H7 (cell line): ENCODE results near the gene FHIT. TPM values are rescaled to one million over a fixed set of nuclear protein-coding genes. Genes with fewer than 3 reads are reported as not detected.

ENCODE experiments used
- DNase-seq: peaks from one replicate; pipeline ENCODE4 v3.0.0; 2012
- H3K27me3 ChIP-seq: 2 replicates; pipeline ENCODE4 v1.6.0; 2011; ENCODE audit warnings: mild to moderate bottlenecking, low read length; ENCODE audit not compliant: control insufficient read depth, insufficient read depth
- H3K36me3 ChIP-seq: replicated peaks from 2 replicates; pipeline ENCODE4 v1.5.1; 2011; ENCODE audit warnings: low read length; ENCODE audit not compliant: control insufficient read depth, insufficient read depth
- H3K4me3 ChIP-seq: 2 replicates; pipeline ENCODE4 v1.5.1; 2011; ENCODE audit warnings: low read depth, mild to moderate bottlenecking, control low read depth, low read length, moderate library complexity; ENCODE audit not compliant: insufficient read depth
- total RNA-seq: library from RNA; depleted of rRNA; stranded (reverse); fragments of >200 nt; shearing (Covaris generic); gene quantifications from 2 replicates; pipeline ENCODE4 v1.2.3, GENCODE V29; 2014

The FHIT gene
- total RNA-seq, 1 experiment from 2014 or later = 2.1 TPM

DNA sequence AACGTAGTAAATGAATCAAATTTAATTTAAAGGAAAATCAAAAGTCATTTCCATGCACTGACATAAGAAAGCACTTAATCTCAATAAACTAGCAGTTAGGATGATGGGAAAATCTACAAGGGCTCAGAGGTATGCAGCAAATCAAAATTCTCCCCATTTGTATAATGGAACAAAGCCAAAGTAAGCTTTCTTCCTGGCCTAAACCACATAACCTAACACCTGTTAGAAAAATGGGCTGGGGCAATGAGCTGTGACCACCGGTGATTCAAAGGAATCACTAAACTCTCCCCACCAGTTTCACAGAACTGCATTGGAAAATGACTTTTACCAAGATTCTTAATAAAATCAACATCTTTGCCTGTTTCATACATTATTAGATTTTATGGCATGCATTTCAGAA is 1024.3 kb downstream of the FHIT start:
- H3K36me3 ChIP-seq = no peaks in the 10 kb centered on the region
- H3K27me3 ChIP-seq = no peaks in the 10 kb centered on the region
- no peak overlapping the region for H3K4me3 ChIP-seq
- DNase-seq = no peak

DNA sequence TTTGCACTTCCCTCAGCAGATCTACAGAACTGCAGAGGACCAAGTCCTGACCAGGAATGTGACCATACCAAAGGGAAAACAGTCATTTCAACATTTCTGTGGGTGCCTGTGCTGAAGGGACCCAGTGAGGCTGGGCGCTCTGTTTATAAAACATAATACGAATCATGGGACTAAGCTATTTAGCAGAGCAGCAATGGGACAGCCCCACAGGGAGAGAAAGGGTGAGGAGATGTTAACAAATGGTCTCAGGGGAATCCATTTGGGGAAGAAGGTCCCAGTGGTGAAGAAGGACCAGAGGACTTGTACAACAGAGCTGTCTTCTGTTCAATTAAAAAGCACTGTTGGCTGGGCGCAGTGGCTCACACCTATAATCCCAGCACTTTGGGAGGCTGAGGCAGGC is 1025.4 kb downstream of the FHIT start:
- no peak for DNase-seq
- Histone ChIP-seq H3K27me3 (no peaks in the 10 kb centered on the region), H3K36me3 (no peaks in the 10 kb centered on the region), H3K4me3 (no peak overlapping the region)

DNA sequence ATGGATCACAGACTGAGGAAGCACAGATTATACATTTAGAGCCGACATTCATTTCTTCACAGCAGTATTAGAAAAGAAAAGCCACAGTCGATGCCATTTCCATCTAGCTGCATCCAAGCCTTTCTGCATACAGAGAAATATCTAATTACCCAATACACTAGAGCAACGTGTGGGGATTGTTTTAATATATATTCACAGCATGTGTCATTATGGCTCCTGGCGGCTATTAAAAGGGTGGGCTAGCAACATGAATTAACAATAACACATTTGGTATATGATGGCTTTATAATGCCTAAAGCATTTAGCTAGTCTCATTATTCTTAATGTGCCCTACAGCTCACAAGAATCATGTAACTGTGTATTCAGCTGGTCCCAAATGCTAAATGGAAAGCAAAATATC is 1030.5 kb downstream of the FHIT start:
- H3K4me3 ChIP-seq = no peak overlapping the region
- no peaks in the 10 kb centered on the region for H3K36me3 ChIP-seq

DNA sequence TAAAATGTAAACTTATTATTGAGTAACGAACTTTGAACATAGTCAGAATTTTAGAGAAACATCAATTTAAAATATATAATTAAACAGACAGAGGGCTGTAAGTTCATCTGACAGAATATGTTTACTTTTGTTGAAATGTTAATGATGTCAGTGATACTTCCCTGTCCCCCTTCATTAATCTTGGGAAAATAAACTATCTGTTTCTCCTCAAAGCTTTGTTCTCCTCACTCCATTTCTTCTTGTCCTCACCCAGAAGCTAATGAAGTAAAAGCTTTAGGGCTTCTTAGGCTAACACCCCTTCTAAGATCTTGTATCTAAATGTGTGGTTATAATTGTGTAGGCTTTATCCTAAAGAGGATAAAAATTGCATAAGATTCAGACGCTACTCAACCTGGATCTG is 1031.8 kb downstream of the FHIT start:
- Histone ChIP-seq H3K36me3 (no peaks in the 10 kb centered on the region), H3K4me3 (no peak overlapping the region), H3K27me3 (no peaks in the 10 kb centered on the region)
- DNase-seq = no peak

More for the DNA sequence above, 1030.5 kb downstream of the FHIT start:
- no peaks in the 10 kb centered on the region for H3K27me3 ChIP-seq
- DNase-seq = no peak

DNA sequence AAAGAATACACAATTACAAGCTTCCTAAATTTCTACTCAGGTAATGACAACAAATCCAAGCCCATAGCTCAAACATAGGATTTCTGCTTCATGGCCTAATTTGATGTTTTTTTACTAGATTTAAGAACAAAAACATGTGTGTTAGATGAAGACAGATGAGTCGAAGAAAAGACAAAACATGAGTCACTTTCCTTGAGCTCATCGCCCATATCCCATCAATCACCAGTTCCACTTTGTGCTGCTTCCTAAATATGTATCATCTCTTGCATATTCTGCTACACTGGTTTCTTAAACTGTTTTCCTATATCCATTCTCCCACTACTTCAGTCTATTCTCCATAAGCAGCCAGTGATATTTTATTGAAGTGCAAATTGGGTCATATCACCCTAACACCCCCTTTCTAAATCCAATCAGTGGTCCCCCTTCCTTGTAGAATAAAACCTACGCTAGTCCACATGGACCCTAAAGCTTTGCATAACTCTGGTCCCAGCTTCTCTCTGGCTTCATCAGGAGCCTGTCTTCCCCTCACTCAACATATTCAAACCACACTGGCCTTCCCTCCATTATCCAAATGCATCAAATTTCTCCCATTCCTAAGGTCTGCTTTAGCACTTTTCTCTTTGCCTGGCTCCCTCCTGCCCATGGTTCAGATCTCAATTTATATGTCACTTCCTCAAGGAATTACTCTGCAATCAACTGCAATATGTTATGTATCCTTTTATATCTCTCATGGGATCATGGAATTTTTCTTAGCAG is 1033.9 kb downstream of the FHIT start:
- no peak overlapping the region for H3K4me3 ChIP-seq
- no peaks in the 10 kb centered on the region for H3K36me3 ChIP-seq
- no peaks in the 10 kb centered on the region for H3K27me3 ChIP-seq
- peak; percentile 5 for DNase-seq

DNA sequence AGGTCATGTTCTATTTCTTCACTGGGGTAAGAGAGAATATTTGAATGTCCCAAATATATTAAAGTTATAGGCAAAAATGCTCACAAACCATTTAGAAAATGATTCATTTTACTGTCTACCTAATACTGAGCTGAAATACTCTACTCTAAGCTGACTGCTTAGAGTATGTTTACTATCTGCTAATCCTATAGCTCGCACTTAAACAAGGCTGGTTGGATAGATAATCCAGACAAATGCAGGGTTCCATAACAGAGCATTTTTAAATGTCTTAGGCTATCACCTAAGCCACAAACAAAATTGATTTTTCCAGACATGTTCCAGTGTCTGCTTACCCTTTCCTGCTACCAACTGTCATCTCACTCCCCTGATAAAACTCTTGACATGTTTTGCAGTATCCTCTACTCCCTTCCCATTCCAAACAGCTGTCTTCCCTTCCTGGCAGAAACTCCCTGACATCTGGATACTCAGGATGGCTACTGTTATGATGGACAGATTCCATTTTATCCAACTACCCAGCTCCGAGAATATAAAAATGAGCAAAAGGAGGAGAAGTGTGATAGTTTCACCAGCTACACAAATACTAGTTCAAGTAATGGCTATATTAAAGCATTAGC is 1034.7 kb downstream of the FHIT start:
- no peak for DNase-seq
- Histone ChIP-seq H3K27me3 (no peaks in the 10 kb centered on the region), H3K4me3 (no peak overlapping the region), H3K36me3 (no peaks in the 10 kb centered on the region)

DNA sequence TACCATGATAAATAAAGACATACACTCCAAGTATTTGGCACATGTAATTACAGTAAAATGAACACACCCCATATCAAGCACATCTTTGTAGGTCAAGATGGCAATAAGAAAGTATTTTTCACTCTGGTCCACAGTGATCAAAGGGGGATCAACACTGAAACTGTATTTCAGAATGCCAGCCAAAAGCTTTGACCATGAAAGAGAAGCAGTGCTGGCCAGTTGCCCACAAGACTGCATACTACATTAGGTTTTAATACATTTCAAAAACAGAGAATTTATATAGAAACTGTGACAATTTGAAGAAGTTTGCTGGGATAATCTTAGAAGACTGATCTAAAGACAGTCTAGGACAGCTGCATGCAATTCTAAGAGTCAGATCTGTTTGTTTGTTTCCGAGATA is 1035.3 kb downstream of the FHIT start:
- no peaks in the 10 kb centered on the region for H3K27me3 ChIP-seq
- no peak for DNase-seq

DNA sequence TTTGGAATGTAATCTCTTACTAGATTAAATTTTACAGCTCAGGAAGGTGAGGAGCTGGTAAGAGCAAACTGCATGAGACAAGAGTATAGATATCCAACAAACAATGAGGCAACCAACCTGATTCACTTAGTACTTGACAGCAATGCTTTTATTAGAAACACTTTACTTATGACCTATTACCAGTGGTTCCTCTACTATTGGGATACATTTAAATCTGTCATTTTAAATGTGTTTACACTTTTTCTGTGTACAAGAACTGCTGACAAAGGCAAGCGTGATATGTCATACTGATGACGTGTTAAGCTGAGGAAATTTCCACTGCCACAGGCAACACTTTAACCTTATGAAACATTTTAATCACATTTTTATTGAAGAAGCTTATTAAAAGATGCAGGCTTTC is 1043.3 kb downstream of the FHIT start:
- H3K27me3 ChIP-seq = no peaks in the 10 kb centered on the region
- H3K36me3 ChIP-seq = no peaks in the 10 kb centered on the region
- DNase-seq = no peak
- H3K4me3 ChIP-seq = no peak overlapping the region

More for the DNA sequence above, 1035.3 kb downstream of the FHIT start:
- no peak overlapping the region for H3K4me3 ChIP-seq
- H3K36me3 ChIP-seq = no peaks in the 10 kb centered on the region

DNA sequence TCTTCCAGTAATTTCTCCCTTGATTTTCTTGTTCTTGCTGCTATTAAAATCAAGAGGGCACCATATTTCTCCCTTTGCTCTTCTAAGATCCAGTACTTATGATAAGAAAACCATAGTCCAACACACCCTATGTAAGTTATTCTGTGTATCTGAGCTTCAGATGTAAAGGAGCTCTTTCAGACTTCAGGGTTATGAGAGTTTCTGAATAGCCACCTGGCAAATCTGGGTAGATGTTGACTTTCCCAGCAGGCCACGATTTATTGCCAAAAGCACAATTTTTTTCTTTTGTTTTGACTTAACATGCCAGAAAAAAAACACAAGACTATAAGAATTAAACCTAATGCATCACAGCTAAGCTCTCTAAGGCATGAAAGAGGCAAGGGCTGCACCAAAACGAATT is 1045.0 kb downstream of the FHIT start:
- Histone ChIP-seq H3K4me3 (no peak overlapping the region), H3K36me3 (no peaks in the 10 kb centered on the region), H3K27me3 (no peaks in the 10 kb centered on the region)
- no peak for DNase-seq

DNA sequence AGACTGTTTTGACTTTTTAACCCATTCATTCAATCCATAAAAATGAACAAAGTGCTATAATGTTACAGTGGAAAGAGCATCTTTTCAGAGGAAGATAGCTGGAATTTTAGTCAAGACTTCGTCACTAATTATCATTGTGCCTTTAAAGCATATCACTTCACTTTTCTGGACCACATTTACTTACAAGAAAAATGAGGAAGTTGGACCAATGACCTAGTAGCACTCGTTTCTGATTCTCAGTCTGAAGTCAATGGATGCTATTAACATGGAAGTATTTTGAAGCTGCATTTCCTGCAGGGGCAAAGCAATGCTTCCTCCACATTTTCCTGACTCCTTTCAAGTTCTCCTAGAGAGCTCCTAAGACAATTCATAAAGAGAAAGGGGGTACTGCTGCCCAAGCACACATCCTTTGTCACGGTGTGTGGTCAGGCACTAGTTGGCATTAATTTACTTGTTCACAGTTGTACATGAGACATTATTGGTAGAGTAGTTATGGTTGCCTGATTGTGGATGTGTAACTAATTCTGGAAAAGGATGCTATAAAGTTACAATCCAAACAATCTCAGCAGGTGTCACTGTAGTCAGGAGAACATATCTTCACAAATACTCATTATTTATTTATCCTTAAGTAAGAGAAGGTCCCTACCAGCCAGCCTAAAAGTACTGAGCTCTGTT is 1049.1 kb downstream of the FHIT start:
- DNase-seq = no peak
- Histone ChIP-seq H3K4me3 (no peak overlapping the region), H3K36me3 (no peaks in the 10 kb centered on the region), H3K27me3 (no peaks in the 10 kb centered on the region)

DNA sequence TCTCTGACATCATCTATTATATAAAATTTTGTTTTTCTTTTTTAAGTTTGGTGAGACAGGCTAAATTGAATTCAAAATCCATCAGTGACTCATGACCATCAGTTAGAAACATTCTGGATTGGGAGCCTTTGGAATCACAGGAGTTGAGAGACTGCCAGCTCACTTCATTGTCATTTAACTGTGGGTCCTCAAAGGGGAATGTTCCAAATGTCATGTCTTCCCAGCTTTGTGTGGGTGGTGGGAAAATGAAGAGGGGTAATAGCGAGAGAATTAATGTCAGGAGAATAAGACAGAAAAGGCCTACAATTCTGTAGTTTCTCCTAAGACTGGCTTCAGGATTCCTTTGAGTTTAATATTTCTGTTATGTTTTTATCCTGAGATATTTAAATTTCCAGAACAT is 1051.9 kb downstream of the FHIT start:
- Histone ChIP-seq H3K4me3 (no peak overlapping the region), H3K36me3 (no peaks in the 10 kb centered on the region), H3K27me3 (no peaks in the 10 kb centered on the region)
- DNase-seq = no peak

DNA sequence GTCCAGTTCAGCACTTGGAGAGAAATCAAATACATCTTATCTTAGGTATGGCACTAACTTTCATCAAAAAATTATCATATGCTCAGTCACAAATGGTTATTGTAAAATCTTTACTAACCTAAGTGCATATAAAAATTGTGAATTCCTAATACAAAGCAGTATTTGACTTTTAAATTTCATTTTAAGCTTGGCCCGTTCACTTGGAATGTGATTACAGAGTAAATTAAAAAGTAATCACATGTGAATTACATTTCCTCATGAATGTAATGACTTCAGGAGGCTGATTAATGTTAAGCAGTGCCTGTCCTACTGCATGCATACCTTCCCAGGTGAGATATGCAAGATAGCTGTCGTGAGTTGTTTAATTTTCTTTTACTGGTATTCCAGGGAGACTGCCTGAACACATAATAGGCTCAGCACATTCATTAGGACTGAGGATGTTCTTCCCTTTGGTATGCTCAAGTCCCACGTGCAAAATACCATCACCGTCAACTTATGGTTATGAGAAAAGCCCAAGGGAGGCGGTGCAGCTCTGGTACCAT is 1053.0 kb downstream of the FHIT start:
- DNase-seq = no peak
- no peaks in the 10 kb centered on the region for H3K27me3 ChIP-seq
- no peaks in the 10 kb centered on the region for H3K36me3 ChIP-seq
- no peak overlapping the region for H3K4me3 ChIP-seq

DNA sequence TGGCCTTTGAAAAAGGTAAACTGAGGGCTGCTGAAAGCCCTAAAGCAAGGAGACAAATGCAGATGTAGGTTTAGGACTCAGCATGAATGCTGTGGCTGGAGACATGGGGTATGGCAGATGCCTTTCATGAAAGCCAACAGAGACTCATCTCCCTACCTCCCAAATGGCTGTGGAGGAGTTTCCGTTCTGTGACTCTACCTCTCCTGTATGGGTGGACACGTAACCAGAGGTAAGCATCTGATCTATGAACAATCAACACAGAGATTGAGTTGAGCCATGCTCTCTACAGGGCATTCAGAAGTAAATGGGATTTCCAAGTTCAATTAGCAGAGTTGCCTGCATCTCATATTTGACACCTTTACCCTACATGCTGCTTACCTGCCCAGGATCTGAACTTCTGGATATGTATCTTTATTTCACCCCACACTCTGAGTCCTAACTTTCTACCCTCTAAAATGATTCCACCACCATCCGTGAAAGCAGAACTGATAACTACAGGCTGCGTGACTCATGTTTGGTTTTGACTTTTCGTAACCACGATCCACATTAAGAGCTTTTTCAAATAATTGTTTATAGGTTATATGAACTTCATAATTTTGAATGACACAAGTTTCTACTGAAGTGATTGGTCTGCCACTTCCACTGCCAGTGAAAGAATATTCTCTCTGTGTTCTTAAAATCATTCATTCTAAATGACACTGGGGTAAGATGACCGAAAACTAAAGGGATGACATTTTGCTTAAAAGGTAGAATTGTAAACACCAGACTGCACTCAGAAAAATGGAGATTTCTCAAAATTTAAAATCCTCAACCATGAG is 1058.7 kb downstream of the FHIT start:
- H3K27me3 ChIP-seq = no peaks in the 10 kb centered on the region
- DNase-seq = no peak
- no peaks in the 10 kb centered on the region for H3K36me3 ChIP-seq
- no peak overlapping the region for H3K4me3 ChIP-seq

DNA sequence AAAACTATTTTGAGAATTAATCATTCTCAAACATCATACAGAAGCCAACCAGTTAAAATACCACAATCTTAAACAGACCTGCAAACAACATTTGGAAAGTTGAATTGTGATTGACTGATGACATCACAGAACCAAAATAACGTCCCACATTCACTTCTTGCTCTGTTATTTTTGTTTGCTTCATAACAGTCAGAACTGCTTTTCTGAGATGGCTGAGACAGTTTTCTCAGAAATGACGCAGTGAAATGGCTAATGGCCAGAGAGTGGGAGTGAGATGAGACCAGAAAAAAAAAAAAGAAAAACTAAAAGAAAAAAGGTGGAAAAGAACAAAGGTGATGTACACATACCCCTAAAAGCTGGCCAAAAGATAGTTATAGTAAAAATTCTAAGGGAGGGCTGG is 1061.2 kb downstream of the FHIT start:
- Histone ChIP-seq H3K27me3 (no peaks in the 10 kb centered on the region), H3K4me3 (no peak overlapping the region), H3K36me3 (no peaks in the 10 kb centered on the region)
- no peak for DNase-seq
